Panc1 (cell line): ENCODE data around the gene PIWIL4. TPM values are rescaled to one million over a fixed set of nuclear protein-coding genes. Genes with fewer than 3 reads are reported as not detected.
A peak's percentile ranks its signal among the peaks of the same experiment; 100 is the strongest.

Source experiments
- ATAC-seq: fragments of 200-7000 bp; cut with Tn5 transposase; 2 replicates; pipeline ENCODE4 v1.9.1; 2020; ENCODE audit warnings: mild to moderate bottlenecking, moderate library complexity
- BruUV-seq: library from RNA; stranded (reverse); fragments of 400-500 nt; replicated peaks from 2 replicates; lab custom pipeline; 2021; lab: Mats Ljungman, UMichigan
- CTCF ChIA-PET: fragments of 300-600 bp; sonication (Branson Sonifier 250); formaldehyde crosslinking; loops from one replicate; lab custom pipeline; 2022; ENCODE audit warnings: antibody characterized with exemption; lab: Charles Lee
- POLR2A ChIA-PET: fragments of 300-600 bp; sonication (Branson Sonifier 250); formaldehyde crosslinking; loops from one replicate; lab custom pipeline; 2022; ENCODE audit warnings: antibody characterized with exemption; lab: Charles Lee
- DNase-seq: peaks from one replicate; pipeline ENCODE4 v3.0.0-alpha.2; 2010; ENCODE audit warnings: low read depth, low spot score
- H3K27ac ChIP-seq: 2 replicates; pipeline ENCODE4 v1.5.1; 2011; ENCODE audit warnings: mild to moderate bottlenecking, low read length, inconsistent platforms
- H3K27me3 ChIP-seq: fragments of 200-500 bp; sonication (Bioruptor generic); 2 replicates; pipeline ENCODE4 v1.6.0; 2014; ENCODE audit warnings: low read length, inconsistent platforms; ENCODE audit not compliant: control insufficient read depth, insufficient read depth
- H3K36me3 ChIP-seq: fragments of 200-500 bp; sonication (Bioruptor generic); 2 replicates; pipeline ENCODE4 v1.5.1; 2014; ENCODE audit warnings: inconsistent platforms, mild to moderate bottlenecking, low read length, moderate library complexity; ENCODE audit not compliant: control insufficient read depth, insufficient read depth
- H3K4me1 ChIP-seq: 2 replicates; pipeline ENCODE4 v1.5.1; 2011; ENCODE audit warnings: inconsistent platforms, mild to moderate bottlenecking, low read length, moderate library complexity; ENCODE audit not compliant: control insufficient read depth, insufficient read depth
- H3K4me3 ChIP-seq, 2 experiments: 2 replicates each; pipeline ENCODE4 v1.5.1; 2011 to 2012; ENCODE audit warnings: low read depth in 2 of 2, low read length in 2 of 2, mild to moderate bottlenecking in 2 of 2, inconsistent platforms in 1 of 2, moderate library complexity in 1 of 2
- H3K9me3 ChIP-seq: fragments of 200-500 bp; sonication (Bioruptor generic); 2 replicates; pipeline ENCODE4 v1.5.1; 2014; ENCODE audit warnings: low read depth, mild to moderate bottlenecking, inconsistent platforms, low read length, moderate library complexity; ENCODE audit not compliant: control insufficient read depth, insufficient read depth
- CTCF ChIP-seq: fragments of 450-650 bp; IDR thresholded peaks from 2 replicates; pipeline ENCODE4 v1.5.1; 2017; ENCODE audit warnings: mild to moderate bottlenecking
- POLR2AphosphoS5 ChIP-seq: IDR thresholded peaks from 2 replicates; pipeline ENCODE4 v1.6.1; 2012; ENCODE audit warnings: mild to moderate bottlenecking, low read depth, low read length, moderate library complexity
- SIN3A ChIP-seq: IDR thresholded peaks from 2 replicates; pipeline ENCODE4 v1.6.1; 2012; ENCODE audit warnings: low read depth, mild to moderate bottlenecking, low read length, moderate library complexity, borderline replicate concordance; ENCODE audit not compliant: insufficient read depth
- TCF7L2 ChIP-seq: IDR thresholded peaks from 2 replicates; pipeline ENCODE4 v1.6.1; 2011; ENCODE audit warnings: mild to moderate bottlenecking, low read depth, low read length, inconsistent platforms
- in situ Hi-C: cut with HindIII; loops from 2 replicates; pipeline ENCODE4 v1.10.0; 2016; ENCODE audit warnings: low sequenced_read_pairs, low pct_unique_long_range_greater_than_20kb
- intact Hi-C: fragments of 100-400 bp; cut with micrococcal nuclease; formaldehyde crosslinking; loops from one replicate; pipeline ENCODE4 v1.10.0; 2022; ENCODE audit not compliant: unreplicated experiment
- total RNA-seq: library from RNA; stranded (reverse); gene quantifications from one replicate; pipeline ENCODE4 v1.2.1, GENCODE V29; 2021; ENCODE audit not compliant: unreplicated experiment
- TF ChIP-seq, protein P1 (sequence below), 2 experiments: IDR thresholded peaks; 2 replicates each; pipeline ENCODE4 v1.6.1; 2011 to 2012; ENCODE audit warnings: low read depth in 2 of 2, control low read depth in 1 of 2, low read length in 1 of 2, mild to moderate bottlenecking in 1 of 2, moderate library complexity in 1 of 2; ENCODE audit not compliant: insufficient read depth in 1 of 2

Gene PIWIL4
- total RNA-seq, 1 experiment from 2014 or later, result 2.1 TPM

- DNase-seq (no peak), ATAC-seq (0 out of 2 replicates have a peak, but pooled peaks have one; percentile 63)
- BruUV-seq, result no TSS peak
- no peak overlapping the region for H3K4me3 ChIP-seq
- POLR2A ChIA-PET, result no interaction called here
- peaks cover 2% of the 10 kb centered on the region; the same call in 1 of the 2 replicates for H3K4me1 ChIP-seq
- no peaks in the 10 kb centered on the region for H3K27me3 ChIP-seq
- H3K36me3 ChIP-seq, result no peaks in the 10 kb centered on the region
- no peak overlapping the region for H3K27ac ChIP-seq
- TF ChIP-seq SIN3A (no peak), CTCF (peak; percentile 34; the same call in 1 of the 2 replicates), POLR2AphosphoS5 (no peak), TCF7L2 (no peak)
- TF ChIP-seq, protein P1, sequence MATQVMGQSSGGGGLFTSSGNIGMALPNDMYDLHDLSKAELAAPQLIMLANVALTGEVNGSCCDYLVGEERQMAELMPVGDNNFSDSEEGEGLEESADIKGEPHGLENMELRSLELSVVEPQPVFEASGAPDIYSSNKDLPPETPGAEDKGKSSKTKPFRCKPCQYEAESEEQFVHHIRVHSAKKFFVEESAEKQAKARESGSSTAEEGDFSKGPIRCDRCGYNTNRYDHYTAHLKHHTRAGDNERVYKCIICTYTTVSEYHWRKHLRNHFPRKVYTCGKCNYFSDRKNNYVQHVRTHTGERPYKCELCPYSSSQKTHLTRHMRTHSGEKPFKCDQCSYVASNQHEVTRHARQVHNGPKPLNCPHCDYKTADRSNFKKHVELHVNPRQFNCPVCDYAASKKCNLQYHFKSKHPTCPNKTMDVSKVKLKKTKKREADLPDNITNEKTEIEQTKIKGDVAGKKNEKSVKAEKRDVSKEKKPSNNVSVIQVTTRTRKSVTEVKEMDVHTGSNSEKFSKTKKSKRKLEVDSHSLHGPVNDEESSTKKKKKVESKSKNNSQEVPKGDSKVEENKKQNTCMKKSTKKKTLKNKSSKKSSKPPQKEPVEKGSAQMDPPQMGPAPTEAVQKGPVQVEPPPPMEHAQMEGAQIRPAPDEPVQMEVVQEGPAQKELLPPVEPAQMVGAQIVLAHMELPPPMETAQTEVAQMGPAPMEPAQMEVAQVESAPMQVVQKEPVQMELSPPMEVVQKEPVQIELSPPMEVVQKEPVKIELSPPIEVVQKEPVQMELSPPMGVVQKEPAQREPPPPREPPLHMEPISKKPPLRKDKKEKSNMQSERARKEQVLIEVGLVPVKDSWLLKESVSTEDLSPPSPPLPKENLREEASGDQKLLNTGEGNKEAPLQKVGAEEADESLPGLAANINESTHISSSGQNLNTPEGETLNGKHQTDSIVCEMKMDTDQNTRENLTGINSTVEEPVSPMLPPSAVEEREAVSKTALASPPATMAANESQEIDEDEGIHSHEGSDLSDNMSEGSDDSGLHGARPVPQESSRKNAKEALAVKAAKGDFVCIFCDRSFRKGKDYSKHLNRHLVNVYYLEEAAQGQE (IDR thresholded peaks at IDR 0.05; ENCODE audit: insufficient read depth in 1 of 2, low read depth in 2 of 2, low read length in 1 of 2), result no peak
- H3K9me3 ChIP-seq, result no peaks in the 10 kb centered on the region
- in situ Hi-C loops, result no loop called here
- intact Hi-C loops, result no loop called here
- CTCF ChIA-PET, result no interaction called here
Observed at GRCh38 chr11:94597896-94598295, 30.7 kb downstream of the PIWIL4 start.

DNA sequence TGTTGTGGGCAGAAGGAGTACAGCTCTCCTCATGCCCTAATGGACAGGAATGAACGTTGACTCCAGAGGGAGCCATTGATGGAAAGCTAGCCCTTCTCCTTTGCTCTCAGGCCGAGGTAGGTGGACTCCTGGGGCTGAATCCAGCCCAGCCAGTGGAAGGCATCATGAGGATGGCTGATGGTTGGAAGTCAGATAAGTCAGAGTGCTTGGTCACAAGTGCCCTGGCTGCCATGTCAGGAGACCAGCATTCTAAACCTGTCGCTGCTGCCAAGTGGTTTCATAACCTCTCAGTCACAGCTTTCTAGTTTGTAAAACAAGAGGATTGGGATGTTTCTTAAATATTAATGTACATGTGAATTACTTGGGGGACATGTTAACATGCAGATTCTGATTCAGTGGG is 32.3 kb downstream of the PIWIL4 start:
- BruUV-seq, result no TSS peak
- TF ChIP-seq SIN3A (no peak), POLR2AphosphoS5 (no peak), CTCF (no peak), TCF7L2 (no peak)
- TF ChIP-seq, protein P1 (IDR thresholded peaks at IDR 0.05; ENCODE audit: insufficient read depth in 1 of 2, low read depth in 2 of 2, low read length in 1 of 2), result no peak
- intact Hi-C loops, result no loop called here
- Histone ChIP-seq H3K27me3 (no peaks in the 10 kb centered on the region), H3K4me1 (peaks cover 3% of the 10 kb centered on the region; the same call in 1 of the 2 replicates), H3K4me3 (no peak overlapping the region), H3K27ac (no peak overlapping the region), H3K36me3 (no peaks in the 10 kb centered on the region), H3K9me3 (no peaks in the 10 kb centered on the region)
- ChIA-PET POLR2A (no interaction called here), CTCF (no interaction called here)
- ATAC-seq (no peak), DNase-seq (no peak)
- in situ Hi-C loops, result no loop called here
